Mucosa of rectum (tissue), 2 donors: ENCODE results near the gene DCAF8.

Source experiments
- H3K27ac ChIP-seq, 2 donors: one replicate each; pipeline ENCODE4 v1.7.0; 2013; ENCODE audit warnings: inconsistent platforms in 2 of 2, low read depth in 2 of 2, low read length in 2 of 2
- H3K27me3 ChIP-seq, 2 donors: one replicate each; pipeline ENCODE4 v1.7.0; 2013; ENCODE audit warnings: low read length in 2 of 2; ENCODE audit not compliant: control insufficient read depth in 2 of 2, insufficient read depth in 2 of 2
- H3K36me3 ChIP-seq, 2 donors: one replicate each; pipeline ENCODE4 v1.7.0; 2013; ENCODE audit warnings: low read length in 2 of 2; ENCODE audit not compliant: control insufficient read depth in 2 of 2, insufficient read depth in 2 of 2
- H3K4me1 ChIP-seq, 2 donors: one replicate each; pipeline ENCODE4 v1.7.0; 2013; ENCODE audit warnings: low read length in 2 of 2, mild to moderate bottlenecking in 1 of 2; ENCODE audit not compliant: control insufficient read depth in 2 of 2, insufficient read depth in 2 of 2
- H3K4me3 ChIP-seq, 2 donors: one replicate each; pipeline ENCODE4 v1.7.0; 2013; ENCODE audit warnings: low read length in 2 of 2
- H3K9ac ChIP-seq, 2 donors: one replicate each; pipeline ENCODE4 v1.7.0; 2013; ENCODE audit warnings: low read length in 2 of 2, low read depth in 1 of 2, mild to moderate bottlenecking in 1 of 2
- H3K9me3 ChIP-seq, 2 donors: one replicate each; pipeline ENCODE4 v1.7.0; 2013; ENCODE audit warnings: low read length in 2 of 2; ENCODE audit not compliant: control insufficient read depth in 2 of 2
- donor health status: healthy.
- donor health status: Normal muscosa, but diverticular disease.

Gene DCAF8

GRCh38 chr1:160219062-160219929 is 43.1 kb downstream of the DCAF8 start:
- H3K9ac ChIP-seq: no peak overlapping the region
- peaks cover 18 to 22% of the 10 kb centered on the region in 2 donors for H3K4me1 ChIP-seq

GRCh38 chr1:160217481-160218051 is 44.8 kb downstream of the DCAF8 start:
- Histone ChIP-seq H3K27ac (peak overlapping the region; percentile 39 to 59), H3K4me3 (peak overlapping the region in 1 of 2 donors; percentile 14), H3K36me3 (peaks cover 76 to 78% of the 10 kb centered on the region in 2 donors), H3K9me3 (no peaks in the 10 kb centered on the region), H3K9ac (peak overlapping the region in 1 of 2 donors; percentile 9), H3K27me3 (no peaks in the 10 kb centered on the region), H3K4me1 (peaks cover 21 to 26% of the 10 kb centered on the region in 2 donors)

More at GRCh38 chr1:160219062-160219929, 43.1 kb downstream of the DCAF8 start:
- H3K27me3 ChIP-seq: no peaks in the 10 kb centered on the region
- H3K27ac ChIP-seq: peak overlapping the region in 1 of 2 donors; percentile 33
- no peaks in the 10 kb centered on the region for H3K9me3 ChIP-seq
- peaks cover 79 to 80% of the 10 kb centered on the region in 2 donors for H3K36me3 ChIP-seq
- no peak overlapping the region for H3K4me3 ChIP-seq

GRCh38 chr1:160216301-160216700 is 46.0 kb downstream of the DCAF8 start:
- Histone ChIP-seq H3K36me3 (peaks cover 74 to 79% of the 10 kb centered on the region in 2 donors), H3K4me1 (peaks cover 21 to 26% of the 10 kb centered on the region in 2 donors), H3K9ac (no peak overlapping the region), H3K27me3 (no peaks in the 10 kb centered on the region), H3K27ac (no peak overlapping the region), H3K9me3 (no peaks in the 10 kb centered on the region), H3K4me3 (no peak overlapping the region)

GRCh38 chr1:160214481-160215140 is 47.7 kb downstream of the DCAF8 start:
- Histone ChIP-seq H3K9ac (no peak overlapping the region), H3K36me3 (peaks cover 66 to 67% of the 10 kb centered on the region in 2 donors), H3K27ac (no peak overlapping the region)

DNA sequence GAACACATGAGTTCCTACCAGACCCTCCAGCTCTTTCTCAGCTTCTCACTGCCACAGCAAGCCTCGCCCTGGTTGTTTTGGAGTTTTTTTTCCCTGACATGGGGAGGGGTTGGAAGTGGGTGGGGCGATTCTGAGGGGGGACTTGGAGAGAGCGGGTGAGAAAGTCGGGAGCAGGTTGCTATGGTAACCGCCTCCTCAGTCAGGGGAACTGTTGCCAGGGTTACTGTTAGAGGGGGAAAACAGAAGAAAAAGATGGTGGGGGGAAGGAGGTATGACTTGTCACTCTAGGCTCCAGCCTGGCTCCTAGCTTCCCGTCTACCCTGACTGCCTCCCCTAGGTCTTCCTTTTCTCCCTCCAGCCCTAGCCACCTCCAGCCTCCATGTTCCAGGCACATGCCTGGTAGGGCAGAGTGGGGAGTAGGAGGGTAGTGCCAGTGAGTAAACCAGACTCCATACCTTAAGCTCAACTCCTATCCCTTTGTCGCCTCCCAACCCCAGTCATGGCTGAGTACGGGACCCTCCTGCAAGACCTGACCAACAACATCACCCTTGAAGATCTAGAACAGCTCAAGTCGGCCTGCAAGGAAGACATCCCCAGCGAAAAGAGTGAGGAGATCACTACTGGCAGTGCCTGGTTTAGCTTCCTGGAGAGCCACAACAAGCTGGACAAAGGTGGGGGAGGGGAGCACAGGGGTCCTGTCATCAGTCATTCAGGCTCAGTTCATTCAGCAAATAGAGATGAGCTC is 51.1 kb downstream of the DCAF8 start:
- Histone ChIP-seq H3K4me3 (no peak overlapping the region), H3K36me3 (peaks cover 43 to 48% of the 10 kb centered on the region in 2 donors), H3K9ac (no peak overlapping the region)

More at GRCh38 chr1:160214481-160215140, 47.7 kb downstream of the DCAF8 start:
- Histone ChIP-seq H3K4me3 (no peak overlapping the region), H3K4me1 (peaks cover 21 to 26% of the 10 kb centered on the region in 2 donors), H3K27me3 (no peaks in the 10 kb centered on the region), H3K9me3 (no peaks in the 10 kb centered on the region)

GRCh38 chr1:160210561-160210960 is 51.8 kb downstream of the DCAF8 start:
- Histone ChIP-seq H3K9ac (no peak overlapping the region), H3K27me3 (no peaks in the 10 kb centered on the region), H3K27ac (no peak overlapping the region), H3K9me3 (no peaks in the 10 kb centered on the region), H3K4me3 (no peak overlapping the region), H3K4me1 (peaks cover 14 to 27% of the 10 kb centered on the region in 2 donors), H3K36me3 (peaks cover 37 to 42% of the 10 kb centered on the region in 2 donors)

More for the DNA sequence above, 51.1 kb downstream of the DCAF8 start:
- Histone ChIP-seq H3K27me3 (no peaks in the 10 kb centered on the region), H3K27ac (no peak overlapping the region), H3K9me3 (no peaks in the 10 kb centered on the region), H3K4me1 (peaks cover 9 to 22% of the 10 kb centered on the region in 2 donors)

DNA sequence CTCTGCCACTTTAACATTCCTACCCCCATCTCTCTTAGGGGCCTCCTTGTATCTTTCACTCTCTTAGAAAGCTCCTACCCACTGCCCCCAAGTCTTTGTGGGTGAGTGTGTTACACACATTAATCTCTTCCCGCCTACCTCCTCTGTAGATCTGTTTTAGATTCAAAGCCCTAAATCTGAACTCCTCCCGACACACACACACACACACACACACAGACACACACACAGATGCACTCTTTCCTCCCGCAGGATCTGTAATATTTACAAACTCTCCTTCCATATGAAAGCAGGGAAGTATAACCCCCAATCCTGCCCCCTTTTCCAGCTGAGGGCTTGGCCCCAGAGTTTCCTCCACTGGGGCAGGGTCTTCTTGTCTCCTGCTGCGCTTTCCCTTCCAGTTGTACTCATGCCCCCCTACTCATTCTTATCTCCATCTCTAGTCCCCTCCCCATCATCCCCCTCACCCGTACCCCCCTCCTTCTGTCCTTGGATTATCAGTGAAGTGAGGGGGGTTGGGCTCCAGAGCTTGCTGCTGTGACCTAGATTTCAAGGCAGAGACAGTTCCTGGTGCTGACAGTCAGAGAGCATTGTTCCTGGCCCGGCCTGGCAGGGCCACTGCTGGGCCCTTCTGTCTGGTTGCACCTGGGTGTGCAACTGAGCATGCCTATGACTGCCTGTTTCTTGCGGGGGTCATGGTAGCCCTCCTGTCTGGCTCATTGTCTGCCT is 52.9 kb downstream of the DCAF8 start:
- H3K27ac ChIP-seq: no peak overlapping the region
- H3K4me3 ChIP-seq: no peak overlapping the region
- H3K36me3 ChIP-seq: peaks cover 29 to 36% of the 10 kb centered on the region in 2 donors
- H3K9me3 ChIP-seq: no peaks in the 10 kb centered on the region
- peaks cover 14 to 25% of the 10 kb centered on the region in 2 donors for H3K4me1 ChIP-seq
- no peaks in the 10 kb centered on the region for H3K27me3 ChIP-seq
- no peak overlapping the region for H3K9ac ChIP-seq

DNA sequence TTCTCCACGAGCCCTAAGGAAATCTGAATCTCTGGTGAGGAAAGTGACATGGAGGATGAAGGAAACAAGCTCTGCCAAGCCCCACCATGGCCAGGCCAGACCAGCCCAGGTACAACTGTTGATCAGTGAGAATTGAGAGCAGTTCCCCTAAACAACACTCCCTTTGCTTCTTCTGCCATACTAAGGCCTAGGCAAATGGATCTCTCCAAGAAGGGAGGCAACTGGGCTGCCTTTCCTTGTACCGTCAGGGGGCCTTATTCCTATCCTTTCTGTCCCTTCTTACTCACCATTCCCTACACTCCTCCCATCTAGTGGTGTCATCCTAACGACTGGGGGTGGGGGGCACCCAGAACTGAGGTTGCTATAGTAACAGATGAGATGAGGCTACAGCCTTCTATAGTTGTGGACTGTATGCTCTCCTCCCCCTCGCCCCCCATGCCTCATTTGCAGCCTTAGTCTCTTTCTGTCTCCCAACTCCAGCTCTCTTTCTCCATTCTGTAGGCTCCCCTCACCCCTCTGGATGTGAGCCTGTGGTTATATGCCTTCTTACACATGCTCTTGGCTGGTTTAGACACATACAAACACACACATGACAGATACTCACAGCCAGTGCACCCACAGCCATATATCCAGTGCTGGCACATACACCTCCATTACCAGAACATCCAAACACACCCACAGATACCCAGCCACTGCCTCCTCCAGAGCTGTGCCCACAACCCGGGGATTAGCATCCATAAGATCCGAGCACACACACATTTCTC is 53.6 kb downstream of the DCAF8 start:
- peaks cover 15 to 19% of the 10 kb centered on the region in 2 donors for H3K4me1 ChIP-seq
- no peak overlapping the region for H3K4me3 ChIP-seq
- H3K9ac ChIP-seq: no peak overlapping the region
- H3K9me3 ChIP-seq: no peaks in the 10 kb centered on the region
- no peak overlapping the region for H3K27ac ChIP-seq
- H3K36me3 ChIP-seq: peaks cover 22 to 30% of the 10 kb centered on the region in 2 donors
- H3K27me3 ChIP-seq: no peaks in the 10 kb centered on the region
